ENCODE measurements around the gene MRAS.

DNA sequence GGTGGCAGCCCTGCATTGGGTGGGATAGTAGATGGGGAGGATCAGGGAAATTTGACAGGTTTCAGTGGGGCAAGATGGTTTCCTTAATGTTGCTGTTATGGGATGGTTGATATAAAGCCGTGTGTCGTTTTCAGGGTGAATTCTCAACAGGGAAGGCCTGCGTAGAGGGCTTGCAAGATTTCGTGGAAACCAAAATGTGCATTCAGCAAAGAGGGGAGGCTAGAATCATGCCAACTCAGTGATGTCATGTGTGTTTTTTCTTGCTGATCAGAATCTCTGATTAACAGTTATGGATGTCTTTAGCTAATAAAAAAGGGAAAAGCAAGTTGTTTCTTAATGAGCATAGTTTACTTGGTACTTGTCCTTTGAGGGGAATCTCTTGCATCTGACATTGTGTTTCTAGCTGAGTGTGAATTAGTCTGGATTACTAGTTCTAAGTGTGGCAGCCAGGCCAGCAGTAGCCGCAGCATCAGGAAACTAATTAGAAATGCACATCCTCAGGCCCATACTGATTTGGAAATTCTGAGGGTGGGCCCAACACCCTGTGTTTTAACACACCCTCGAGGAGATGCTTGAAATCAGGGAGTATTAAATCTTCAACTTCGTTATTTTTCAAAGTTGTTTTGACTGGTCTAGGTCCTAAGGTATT lies 24.8 kb downstream of the MRAS start:
- TF ChIP-seq, protein P1, sequence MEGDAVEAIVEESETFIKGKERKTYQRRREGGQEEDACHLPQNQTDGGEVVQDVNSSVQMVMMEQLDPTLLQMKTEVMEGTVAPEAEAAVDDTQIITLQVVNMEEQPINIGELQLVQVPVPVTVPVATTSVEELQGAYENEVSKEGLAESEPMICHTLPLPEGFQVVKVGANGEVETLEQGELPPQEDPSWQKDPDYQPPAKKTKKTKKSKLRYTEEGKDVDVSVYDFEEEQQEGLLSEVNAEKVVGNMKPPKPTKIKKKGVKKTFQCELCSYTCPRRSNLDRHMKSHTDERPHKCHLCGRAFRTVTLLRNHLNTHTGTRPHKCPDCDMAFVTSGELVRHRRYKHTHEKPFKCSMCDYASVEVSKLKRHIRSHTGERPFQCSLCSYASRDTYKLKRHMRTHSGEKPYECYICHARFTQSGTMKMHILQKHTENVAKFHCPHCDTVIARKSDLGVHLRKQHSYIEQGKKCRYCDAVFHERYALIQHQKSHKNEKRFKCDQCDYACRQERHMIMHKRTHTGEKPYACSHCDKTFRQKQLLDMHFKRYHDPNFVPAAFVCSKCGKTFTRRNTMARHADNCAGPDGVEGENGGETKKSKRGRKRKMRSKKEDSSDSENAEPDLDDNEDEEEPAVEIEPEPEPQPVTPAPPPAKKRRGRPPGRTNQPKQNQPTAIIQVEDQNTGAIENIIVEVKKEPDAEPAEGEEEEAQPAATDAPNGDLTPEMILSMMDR (IDR thresholded peaks at IDR 0.05): no peak
- TF ChIP-seq POLR2A (IDR thresholded peaks at IDR 0.05): no peak
